ENCODE data around the gene TTC24.
"Not testable (repeated sequence)": the region's sequence is repeated elsewhere in the genome, so short reads cannot be mapped to it uniquely, and the experiment has no call there.

Gene TTC24

DNA sequence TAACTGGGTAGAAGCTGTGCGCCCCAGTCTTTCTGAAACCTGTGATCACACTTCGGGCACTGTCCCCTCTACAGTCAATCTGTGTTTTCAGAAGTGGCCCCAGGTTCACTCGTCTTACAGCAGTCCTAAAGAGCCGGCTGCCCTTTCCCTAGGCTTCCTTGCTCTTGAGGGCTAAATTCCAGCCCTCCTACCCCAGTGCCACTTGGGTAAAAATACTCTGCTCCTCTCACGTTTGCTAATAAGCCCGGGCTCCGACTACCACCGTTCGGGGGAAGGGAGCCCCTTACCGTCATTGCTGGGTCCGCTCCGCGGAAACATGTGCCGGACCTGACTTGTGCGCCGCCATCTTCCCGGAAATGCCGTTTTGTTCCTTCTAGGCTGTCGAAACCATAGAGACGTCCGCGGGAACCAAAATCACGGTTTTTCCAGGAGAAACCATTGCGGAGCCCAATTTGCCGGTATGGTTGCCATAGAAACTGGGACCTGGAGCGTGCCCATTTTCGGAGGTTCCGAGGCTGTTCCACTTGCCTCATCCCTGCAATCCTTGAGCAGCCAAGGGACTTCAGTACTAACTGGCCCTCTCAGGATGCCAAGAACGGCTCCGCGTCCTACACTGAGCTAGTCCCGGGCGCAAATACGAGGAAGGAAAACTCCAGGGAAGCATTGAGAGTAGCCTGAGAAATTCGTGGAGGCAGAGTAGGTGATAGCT is 21.8 kb downstream of the TTC24 start, which contains the start of gene GPATCH4:
GPATCH4 (minus strand) TSS at position 358 of the 709 bp plus-strand sequence.
- H3K4me3 ChIP-seq (replicated peaks in 1 of 2; ENCODE audit: low read depth in 2 of 2, low read length in 2 of 2) = peak within 1 kb of the TSS; percentile 78 to 87
- peak; percentile 95 to 97 for DNase-seq (ENCODE audit: low read depth in 2 of 2)
- TF ChIP-seq, protein P1, sequence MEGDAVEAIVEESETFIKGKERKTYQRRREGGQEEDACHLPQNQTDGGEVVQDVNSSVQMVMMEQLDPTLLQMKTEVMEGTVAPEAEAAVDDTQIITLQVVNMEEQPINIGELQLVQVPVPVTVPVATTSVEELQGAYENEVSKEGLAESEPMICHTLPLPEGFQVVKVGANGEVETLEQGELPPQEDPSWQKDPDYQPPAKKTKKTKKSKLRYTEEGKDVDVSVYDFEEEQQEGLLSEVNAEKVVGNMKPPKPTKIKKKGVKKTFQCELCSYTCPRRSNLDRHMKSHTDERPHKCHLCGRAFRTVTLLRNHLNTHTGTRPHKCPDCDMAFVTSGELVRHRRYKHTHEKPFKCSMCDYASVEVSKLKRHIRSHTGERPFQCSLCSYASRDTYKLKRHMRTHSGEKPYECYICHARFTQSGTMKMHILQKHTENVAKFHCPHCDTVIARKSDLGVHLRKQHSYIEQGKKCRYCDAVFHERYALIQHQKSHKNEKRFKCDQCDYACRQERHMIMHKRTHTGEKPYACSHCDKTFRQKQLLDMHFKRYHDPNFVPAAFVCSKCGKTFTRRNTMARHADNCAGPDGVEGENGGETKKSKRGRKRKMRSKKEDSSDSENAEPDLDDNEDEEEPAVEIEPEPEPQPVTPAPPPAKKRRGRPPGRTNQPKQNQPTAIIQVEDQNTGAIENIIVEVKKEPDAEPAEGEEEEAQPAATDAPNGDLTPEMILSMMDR (IDR thresholded peaks at IDR 0.05; ENCODE audit: low read depth, low read length) = no peak

DNA sequence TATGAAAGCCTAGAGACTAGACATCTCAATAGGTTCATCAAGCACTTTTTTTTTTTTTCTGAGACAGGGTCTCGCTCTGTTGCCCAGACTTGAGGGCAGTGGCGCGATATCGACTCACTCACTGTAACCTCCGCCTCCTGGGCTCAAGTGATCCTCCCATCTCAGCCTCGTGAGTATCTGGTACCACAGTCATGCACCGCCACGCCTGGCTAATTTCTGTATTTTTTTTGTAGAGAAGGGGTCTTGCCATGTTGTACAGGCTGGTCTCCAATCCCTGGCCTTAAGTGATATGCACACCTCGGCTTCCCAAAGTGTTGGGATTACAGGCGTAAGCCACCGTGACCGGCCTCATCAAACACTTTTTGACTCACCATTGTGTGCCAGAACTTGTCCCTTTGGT is 22.4 kb downstream of the TTC24 start:
- peak overlapping the region; percentile 78 to 87 for H3K4me3 ChIP-seq (replicated peaks in 1 of 2; ENCODE audit: low read depth in 2 of 2, low read length in 2 of 2)
- TF ChIP-seq, protein P1 (IDR thresholded peaks at IDR 0.05; ENCODE audit: low read depth, low read length) = no peak
- no peak for DNase-seq (ENCODE audit: low read depth in 2 of 2)

DNA sequence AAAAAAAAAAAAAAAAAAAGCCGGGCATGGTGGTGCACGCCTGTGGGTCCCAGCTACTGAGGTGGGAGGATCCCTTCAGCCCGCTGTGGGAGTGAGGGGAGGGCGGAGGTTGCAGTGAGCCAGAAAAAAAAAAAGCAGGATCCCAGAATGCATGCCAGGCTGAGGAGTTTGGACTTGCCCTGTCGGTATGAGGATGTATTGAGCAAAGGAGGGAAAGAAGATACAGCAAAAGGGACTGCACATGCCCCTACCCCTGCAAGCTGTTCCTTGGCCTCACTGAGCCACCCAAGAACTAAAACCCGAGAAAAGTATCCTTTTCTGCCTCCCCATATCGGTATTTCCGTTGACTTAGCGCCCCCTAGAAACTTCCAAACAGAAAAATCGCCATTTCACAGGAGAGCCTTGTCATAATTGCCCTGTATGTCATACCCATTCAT is 23.1 kb downstream of the TTC24 start:
- TF ChIP-seq, protein P1 (IDR thresholded peaks at IDR 0.05; ENCODE audit: low read depth, low read length) = peak; percentile 39
- H3K4me3 ChIP-seq (replicated peaks in 1 of 2; ENCODE audit: low read depth in 2 of 2, low read length in 2 of 2) = no peak overlapping the region
- DNase-seq (ENCODE audit: low read depth in 2 of 2) = peak in 1 of 2 donors; percentile 47

DNA sequence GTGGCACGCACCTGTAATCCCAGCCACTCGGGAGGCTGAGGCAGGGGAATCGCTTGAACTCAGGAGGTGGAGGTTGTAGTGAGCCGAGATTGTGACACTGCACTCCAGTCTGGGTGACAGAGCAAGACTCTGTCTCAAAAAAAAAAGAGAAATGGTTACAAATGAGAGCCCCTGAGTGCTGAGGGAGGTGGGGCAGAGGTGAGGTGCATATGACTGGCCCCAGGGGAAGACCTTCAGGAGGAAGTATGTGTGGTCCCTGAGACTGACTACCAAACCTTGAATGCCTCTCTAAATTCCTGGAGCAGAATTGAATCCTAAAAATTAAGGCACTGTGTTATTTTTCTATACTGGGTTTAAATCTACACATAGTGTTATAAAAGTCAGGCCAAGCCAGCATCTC is 27.8 kb downstream of the TTC24 start:
- DNase-seq (ENCODE audit: low read depth in 2 of 2); H3K4me3 ChIP-seq (replicated peaks in 1 of 2; ENCODE audit: low read depth in 2 of 2, low read length in 2 of 2): not testable (repeated sequence)

DNA sequence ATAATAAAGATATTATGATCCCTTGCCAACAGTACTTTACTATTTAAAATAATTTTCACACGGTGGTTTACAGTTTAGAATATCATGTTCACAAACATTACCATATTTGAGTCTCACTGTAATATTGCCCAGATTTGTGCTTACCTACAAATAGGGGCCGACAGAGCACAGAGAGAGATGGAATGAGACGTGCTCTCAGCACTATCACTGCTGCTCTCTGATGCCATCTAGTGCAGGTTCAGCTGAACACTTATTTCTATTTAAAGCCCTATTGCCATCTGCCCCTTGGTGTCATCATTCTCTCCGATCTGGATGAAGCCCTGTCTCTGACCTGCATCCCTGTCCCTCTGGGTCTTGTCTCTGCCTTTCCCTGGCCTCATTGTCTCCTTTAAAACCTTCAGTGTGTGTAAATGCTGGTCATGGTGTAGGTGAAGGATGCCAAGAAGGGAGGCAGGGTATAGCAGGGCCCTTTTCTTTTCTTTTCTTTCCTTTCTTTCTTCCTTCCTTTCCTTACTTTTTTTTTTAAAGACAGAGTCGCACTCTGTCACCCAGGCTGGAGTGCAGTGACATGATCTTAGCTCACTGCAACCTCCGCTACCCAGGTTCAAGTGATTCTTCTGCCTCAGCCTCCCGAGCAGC is 28.6 kb downstream of the TTC24 start:
- peak; percentile 82 to 83 for DNase-seq (ENCODE audit: low read depth in 2 of 2)
- TF ChIP-seq, protein P1 (IDR thresholded peaks at IDR 0.05; ENCODE audit: low read depth, low read length) = peak; percentile 84
- H3K4me3 ChIP-seq (replicated peaks in 1 of 2; ENCODE audit: low read depth in 2 of 2, low read length in 2 of 2) = no peak overlapping the region

DNA sequence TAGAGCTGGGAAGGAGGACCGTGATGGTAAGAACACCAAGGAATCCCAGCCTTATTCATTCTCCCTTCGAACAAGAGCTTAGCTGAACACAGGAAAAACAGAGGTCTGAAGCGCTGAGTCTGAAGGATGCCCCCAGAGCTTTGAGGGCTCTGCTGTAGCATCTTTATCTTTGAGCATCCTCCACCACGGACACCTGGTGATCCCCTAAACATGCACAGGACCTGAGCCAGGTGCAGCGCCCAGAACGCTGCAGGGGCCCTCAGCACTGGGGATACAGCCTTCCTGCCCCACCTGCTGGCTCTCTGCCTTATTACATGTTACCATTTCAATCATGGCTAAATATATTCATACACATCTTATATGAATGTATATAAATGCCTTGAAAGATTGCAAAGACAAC is 29.5 kb downstream of the TTC24 start:
- no peak overlapping the region for H3K4me3 ChIP-seq (replicated peaks in 1 of 2; ENCODE audit: low read depth in 2 of 2, low read length in 2 of 2)
- TF ChIP-seq, protein P1 (IDR thresholded peaks at IDR 0.05; ENCODE audit: low read depth, low read length) = peak; percentile 54
- DNase-seq (ENCODE audit: low read depth in 2 of 2) = no peak

DNA sequence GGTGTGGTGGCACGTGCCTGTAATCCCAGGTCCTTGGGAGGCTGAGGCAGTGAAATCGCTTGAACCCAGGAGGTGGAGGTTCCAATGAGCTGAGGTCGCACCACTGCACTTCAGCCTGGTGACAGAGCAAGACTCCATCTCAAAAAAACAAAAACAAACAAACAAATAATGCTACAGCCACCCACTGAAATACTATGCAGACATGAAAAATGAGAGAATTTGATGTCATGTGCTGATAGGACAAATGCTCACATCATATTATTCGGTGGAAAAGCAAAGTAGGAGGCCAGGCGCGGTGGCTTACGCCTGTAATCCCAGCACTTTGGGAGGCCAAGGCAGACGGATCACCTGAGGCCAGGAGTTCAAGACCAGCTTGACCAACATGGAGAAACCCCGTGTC is 30.5 kb downstream of the TTC24 start:
- not testable (repeated sequence) for DNase-seq (ENCODE audit: low read depth in 2 of 2); H3K4me3 ChIP-seq (replicated peaks in 1 of 2; ENCODE audit: low read depth in 2 of 2, low read length in 2 of 2)
